BE2C (cell line): Measurements from ENCODE around the gene DOP1A.

Source experiments
- DNase-seq: peaks from one replicate; pipeline ENCODE4 v3.0.0-alpha.2; 2020
- H3K27me3 ChIP-seq: fragments of 250-450 bp; sonication (Bioruptor Pico); 2 replicates; pipeline ENCODE4 v1.5.1; 2020; ENCODE audit warnings: mild to moderate bottlenecking
- H3K36me3 ChIP-seq: fragments of 250-450 bp; sonication (Bioruptor Pico); 2 replicates; pipeline ENCODE4 v1.5.1; 2020; ENCODE audit warnings: mild to moderate bottlenecking
- H3K4me1 ChIP-seq: fragments of 250-450 bp; sonication (Bioruptor Pico); 2 replicates; pipeline ENCODE4 v1.5.1; 2020
- H3K4me3 ChIP-seq: 2 replicates; pipeline ENCODE4 v1.5.1; 2011; ENCODE audit warnings: low read depth, low read length
- H3K9me3 ChIP-seq: fragments of 250-450 bp; sonication (Bioruptor Pico); 2 replicates; pipeline ENCODE4 v1.5.1; 2020
- CTCF ChIP-seq: IDR thresholded peaks from 2 replicates; pipeline ENCODE4 v1.5.1; 2012; ENCODE audit warnings: mild to moderate bottlenecking, low read depth, low read length

Gene DOP1A

GRCh38 chr6:83042467-83043053 lies 24.9 kb upstream of the DOP1A start:
- H3K36me3 ChIP-seq: peaks cover 7% of the 10 kb centered on the region; the same call in 1 of the 2 replicates
- no peak for DNase-seq
- H3K4me1 ChIP-seq: peaks cover 23% of the 10 kb centered on the region
- H3K27me3 ChIP-seq: no peaks in the 10 kb centered on the region
- H3K9me3 ChIP-seq: no peaks in the 10 kb centered on the region
- TF ChIP-seq CTCF: no peak
- H3K4me3 ChIP-seq: no peak overlapping the region

GRCh38 chr6:83044091-83044768 lies 23.2 kb upstream of the DOP1A start:
- TF ChIP-seq CTCF: no peak
- no peak for DNase-seq

GRCh38 chr6:83047065-83047754 lies 20.3 kb upstream of the DOP1A start:
- no peak for DNase-seq
- H3K4me3 ChIP-seq: no peak overlapping the region
- peaks cover 12% of the 10 kb centered on the region; the same call in 1 of the 2 replicates for H3K36me3 ChIP-seq
- TF ChIP-seq CTCF: no peak
- peaks cover 34% of the 10 kb centered on the region for H3K4me1 ChIP-seq
- H3K9me3 ChIP-seq: no peaks in the 10 kb centered on the region
- no peaks in the 10 kb centered on the region for H3K27me3 ChIP-seq

More at GRCh38 chr6:83044091-83044768, 23.2 kb upstream of the DOP1A start:
- Histone ChIP-seq H3K27me3 (no peaks in the 10 kb centered on the region), H3K4me1 (peaks cover 23% of the 10 kb centered on the region), H3K9me3 (no peaks in the 10 kb centered on the region), H3K4me3 (no peak overlapping the region), H3K36me3 (peaks cover 10% of the 10 kb centered on the region; the same call in 1 of the 2 replicates)

GRCh38 chr6:83051377-83052172 lies 15.9 kb upstream of the DOP1A start:
- Histone ChIP-seq H3K36me3 (peaks cover 29% of the 10 kb centered on the region), H3K9me3 (no peaks in the 10 kb centered on the region), H3K27me3 (no peaks in the 10 kb centered on the region), H3K4me3 (no peak overlapping the region), H3K4me1 (peaks cover 39% of the 10 kb centered on the region)
- DNase-seq: no peak
- TF ChIP-seq CTCF: no peak

- no peak for TF ChIP-seq CTCF
- H3K4me3 ChIP-seq: no peak overlapping the region
- H3K36me3 ChIP-seq: peaks cover 40% of the 10 kb centered on the region
- peak; percentile 28 for DNase-seq
- peaks cover 39% of the 10 kb centered on the region for H3K4me1 ChIP-seq
- H3K27me3 ChIP-seq: no peaks in the 10 kb centered on the region
- no peaks in the 10 kb centered on the region for H3K9me3 ChIP-seq
These were observed 13.8 kb upstream of the DOP1A start for GRCh38 chr6:83053678-83054077.
